GM23248 (cell line): ENCODE measurements around the gene STIM1.

ENCODE experiments used
- EZH2 ChIP-seq: fragments of 200-600 bp; sonication (generic); IDR thresholded peaks from 2 replicates; pipeline ENCODE4 v1.6.1; 2018; ENCODE audit warnings: antibody characterized with exemption, mild to moderate bottlenecking; ENCODE audit not compliant: insufficient read depth, poor library complexity, severe bottlenecking
- EZH2phosphoT487 ChIP-seq: fragments of 200-600 bp; sonication (generic); IDR thresholded peaks from 2 replicates; pipeline ENCODE4 v1.6.1; 2018; ENCODE audit warnings: antibody characterized with exemption, moderate library complexity, mild to moderate bottlenecking, low read depth; ENCODE audit not compliant: insufficient read depth

GRCh38 chr11:3820971-3821370, 34.5 kb upstream of the STIM1 start:
- TF ChIP-seq EZH2phosphoT487 (no peak), EZH2 (no peak)
